H1 (cell line): ENCODE data around the gene CSNK2B.

Experiments used
- CBX8 ChIP-seq: fragments of 300-800, 300-1000 bp; sonication (generic); IDR thresholded peaks from 2 replicates; pipeline ENCODE4 v1.7.1; 2016; ENCODE audit warnings: low read depth, low read length, borderline replicate concordance
- CTCF ChIP-seq, 3 experiments: IDR thresholded peaks; 1 replicate in 2 of 3; 2 replicates in 1 of 3; pipeline versions ENCODE4 v1.5.1 to v1.6.1; 2011; ENCODE audit warnings: low read length in 3 of 3, mild to moderate bottlenecking in 3 of 3, inconsistent platforms in 2 of 3, low read depth in 1 of 3, moderate library complexity in 1 of 3; ENCODE audit not compliant: insufficient read depth in 1 of 3; ENCODE audit errors: control extremely low read depth in 1 of 3
- EZH2 ChIP-seq: fragments of 200-600 bp; sonication (generic); IDR thresholded peaks from 2 replicates; pipeline ENCODE4 v1.7.1; 2012; ENCODE audit warnings: low read depth, mild to moderate bottlenecking, moderate library complexity, low read length, inconsistent platforms; ENCODE audit not compliant: severe bottlenecking
- GABPA ChIP-seq: IDR thresholded peaks from 2 replicates; pipeline ENCODE4 v1.6.1; 2011; ENCODE audit warnings: mild to moderate bottlenecking, low read length, moderate library complexity, borderline replicate concordance; ENCODE audit not compliant: insufficient read depth
- POLR2AphosphoS5 ChIP-seq: IDR thresholded peaks from 2 replicates; pipeline ENCODE4 v1.6.1; 2011; ENCODE audit warnings: low read depth, low read length
- SIN3A ChIP-seq, 2 experiments: IDR thresholded peaks in 1 of 2; conservative IDR thresholded peaks in 1 of 2; 2 replicates each; pipeline ENCODE4 v1.6.1; 2011 to 2012; ENCODE audit warnings: low read length in 2 of 2, improper control_type of control experiment in 1 of 2, low read depth in 1 of 2, mild to moderate bottlenecking in 1 of 2
- USF2 ChIP-seq: IDR thresholded peaks from 2 replicates; pipeline ENCODE4 v1.6.1; 2011; ENCODE audit warnings: low read length, improper control_type of control experiment

- TF ChIP-seq USF2 (no peak), CTCF (IDR thresholded peaks at IDR 0.05; ENCODE audit: control extremely low read depth in 1 of 3, insufficient read depth in 1 of 3, low read depth in 1 of 3, low read length in 3 of 3) (no peak), CBX8 (no peak), SIN3A (conservative IDR thresholded peaks at IDR 0.05 in 1 of 2, IDR thresholded peaks at IDR 0.05 in 1 of 2; ENCODE audit: low read depth in 1 of 2, low read length in 2 of 2) (no peak), EZH2 (no peak), GABPA (no peak), POLR2AphosphoS5 (no peak)
These were observed 53.1 kb downstream of the CSNK2B start for GRCh38 chr6:31719001-31719400.
